ENCODE measurements around the gene SH3BP4. TPM values are rescaled to one million over a fixed set of nuclear protein-coding genes. Genes with fewer than 3 reads are reported as not detected.

The SH3BP4 gene
- total RNA-seq, 1 experiment from 2014 or later, result 19.9 TPM

DNA sequence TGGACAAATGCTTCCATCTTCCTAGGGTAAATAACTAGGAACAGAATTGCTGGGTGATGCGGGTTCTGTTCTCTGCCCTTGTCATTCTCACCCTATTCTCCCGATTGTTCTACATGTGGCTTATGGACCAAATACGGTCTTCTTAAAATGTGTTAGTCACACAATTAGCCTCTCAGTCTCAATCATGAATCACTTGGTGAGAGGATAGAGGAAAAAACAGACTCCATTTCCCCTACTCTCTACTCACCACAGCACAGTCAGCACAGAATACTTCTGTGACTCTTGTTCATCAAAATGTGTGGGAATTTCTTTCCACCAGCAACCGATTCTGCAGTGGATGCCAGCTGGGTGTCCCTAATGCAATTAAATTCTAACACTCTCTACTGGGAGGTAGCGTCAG is 125.2 kb downstream of the SH3BP4 start:
- Histone ChIP-seq H3K27ac (ENCODE audit: low read depth, low read length, poor library complexity, severe bottlenecking) (no peak overlapping the region), H3K27me3 (replicated peaks; ENCODE audit: insufficient read depth, low read depth, low read length, poor library complexity) (no peaks in the 10 kb centered on the region), H3K9me3 (ENCODE audit: low read depth, low read length, poor library complexity, severe bottlenecking) (no peaks in the 10 kb centered on the region), H3K36me3 (ENCODE audit: insufficient read depth, low read length, poor library complexity, severe bottlenecking) (no peaks in the 10 kb centered on the region), H3K4me1 (ENCODE audit: insufficient read depth, low read length, poor library complexity, severe bottlenecking) (no peaks in the 10 kb centered on the region), H3K4me3 (ENCODE audit: low read depth, low read length, poor library complexity, severe bottlenecking) (no peak overlapping the region)
- no peak for TF ChIP-seq EZH2 (IDR thresholded peaks at IDR 0.05; ENCODE audit: borderline replicate concordance, low read depth, low read length, poor library complexity, severe bottlenecking)
- TF ChIP-seq, protein P1, sequence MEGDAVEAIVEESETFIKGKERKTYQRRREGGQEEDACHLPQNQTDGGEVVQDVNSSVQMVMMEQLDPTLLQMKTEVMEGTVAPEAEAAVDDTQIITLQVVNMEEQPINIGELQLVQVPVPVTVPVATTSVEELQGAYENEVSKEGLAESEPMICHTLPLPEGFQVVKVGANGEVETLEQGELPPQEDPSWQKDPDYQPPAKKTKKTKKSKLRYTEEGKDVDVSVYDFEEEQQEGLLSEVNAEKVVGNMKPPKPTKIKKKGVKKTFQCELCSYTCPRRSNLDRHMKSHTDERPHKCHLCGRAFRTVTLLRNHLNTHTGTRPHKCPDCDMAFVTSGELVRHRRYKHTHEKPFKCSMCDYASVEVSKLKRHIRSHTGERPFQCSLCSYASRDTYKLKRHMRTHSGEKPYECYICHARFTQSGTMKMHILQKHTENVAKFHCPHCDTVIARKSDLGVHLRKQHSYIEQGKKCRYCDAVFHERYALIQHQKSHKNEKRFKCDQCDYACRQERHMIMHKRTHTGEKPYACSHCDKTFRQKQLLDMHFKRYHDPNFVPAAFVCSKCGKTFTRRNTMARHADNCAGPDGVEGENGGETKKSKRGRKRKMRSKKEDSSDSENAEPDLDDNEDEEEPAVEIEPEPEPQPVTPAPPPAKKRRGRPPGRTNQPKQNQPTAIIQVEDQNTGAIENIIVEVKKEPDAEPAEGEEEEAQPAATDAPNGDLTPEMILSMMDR (conservative IDR thresholded peaks at IDR 0.05; ENCODE audit: low read depth, low read length), result no peak
- no TSS peak for BruUV-seq (replicated peaks)
- no peak for DNase-seq (ENCODE audit: low spot score)
- intact Hi-C loops (cut with micrococcal nuclease; ENCODE audit: unreplicated experiment), result no loop called here
- ChIA-PET POLR2A (ENCODE audit: low non-redundant PET) (no interaction called here), CTCF (no interaction called here)

DNA sequence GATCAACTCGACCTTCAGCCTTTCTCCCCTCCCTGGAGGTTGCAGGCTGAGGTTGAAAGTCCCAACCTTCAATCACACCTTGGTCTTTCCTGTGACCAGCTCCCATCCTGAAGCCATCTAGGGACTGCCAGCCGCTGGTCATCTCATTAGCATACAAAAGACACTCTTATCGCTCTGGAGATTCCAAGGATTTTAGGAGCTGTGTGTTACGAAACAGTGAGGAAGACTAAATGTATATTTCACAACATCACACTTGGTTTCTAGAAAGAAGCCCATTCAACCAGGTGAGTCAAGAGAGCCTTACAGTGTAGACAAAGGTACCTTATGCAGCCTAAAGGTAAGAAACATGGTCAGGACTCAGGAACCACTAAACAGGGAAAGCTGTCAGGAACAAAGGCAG is 126.4 kb downstream of the SH3BP4 start:
- ChIA-PET CTCF (no interaction called here), POLR2A (ENCODE audit: low non-redundant PET) (no interaction called here)
- no peaks in the 10 kb centered on the region for H3K9me3 ChIP-seq (ENCODE audit: low read depth, low read length, poor library complexity, severe bottlenecking)
- H3K36me3 ChIP-seq (ENCODE audit: insufficient read depth, low read length, poor library complexity, severe bottlenecking), result no peaks in the 10 kb centered on the region
- no peak for TF ChIP-seq EZH2 (IDR thresholded peaks at IDR 0.05; ENCODE audit: borderline replicate concordance, low read depth, low read length, poor library complexity, severe bottlenecking)
- TF ChIP-seq, protein P1 (conservative IDR thresholded peaks at IDR 0.05; ENCODE audit: low read depth, low read length), result no peak
- H3K4me1 ChIP-seq (ENCODE audit: insufficient read depth, low read length, poor library complexity, severe bottlenecking), result no peaks in the 10 kb centered on the region
- H3K27ac ChIP-seq (ENCODE audit: low read depth, low read length, poor library complexity, severe bottlenecking), result no peak overlapping the region
- no peak overlapping the region for H3K4me3 ChIP-seq (ENCODE audit: low read depth, low read length, poor library complexity, severe bottlenecking)
- intact Hi-C loops (cut with micrococcal nuclease; ENCODE audit: unreplicated experiment), result no loop called here
- no TSS peak for BruUV-seq (replicated peaks)
- no peak for DNase-seq (ENCODE audit: low spot score)
- H3K27me3 ChIP-seq (replicated peaks; ENCODE audit: insufficient read depth, low read depth, low read length, poor library complexity), result no peaks in the 10 kb centered on the region

DNA sequence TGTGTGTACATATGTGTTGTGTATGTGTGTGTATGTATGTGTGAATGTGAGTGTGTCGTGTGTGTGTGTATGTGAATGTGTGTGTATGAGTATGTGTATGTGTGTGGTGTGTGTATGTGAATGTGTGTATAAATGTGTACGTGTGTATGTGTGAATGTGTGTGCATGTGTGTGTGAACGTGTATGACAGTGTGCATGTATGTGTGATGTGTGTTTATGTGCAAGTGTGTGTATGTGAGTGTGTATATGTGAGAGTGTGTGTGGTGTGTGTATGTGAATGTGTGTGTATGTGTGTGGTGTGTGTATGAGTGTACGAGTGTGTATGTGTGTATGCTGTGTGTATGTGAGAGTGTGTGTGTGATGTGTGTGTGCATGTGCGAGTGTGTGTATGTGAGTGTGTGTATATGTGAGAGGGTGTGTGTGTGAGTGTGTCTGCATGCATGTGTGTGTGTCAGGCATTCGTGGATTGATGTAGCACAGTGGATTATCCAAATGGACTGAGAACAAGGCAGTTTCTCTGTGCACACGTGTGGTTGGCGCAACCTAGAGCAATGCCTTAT is 127.2 kb downstream of the SH3BP4 start:
- TF ChIP-seq EZH2 (IDR thresholded peaks at IDR 0.05; ENCODE audit: borderline replicate concordance, low read depth, low read length, poor library complexity, severe bottlenecking), result no peak
- TF ChIP-seq, protein P1 (conservative IDR thresholded peaks at IDR 0.05; ENCODE audit: low read depth, low read length), result no peak
- H3K4me3 ChIP-seq (ENCODE audit: low read depth, low read length, poor library complexity, severe bottlenecking), result no peak overlapping the region
- no peaks in the 10 kb centered on the region for H3K4me1 ChIP-seq (ENCODE audit: insufficient read depth, low read length, poor library complexity, severe bottlenecking)
- no peaks in the 10 kb centered on the region for H3K27me3 ChIP-seq (replicated peaks; ENCODE audit: insufficient read depth, low read depth, low read length, poor library complexity)
- no peak overlapping the region for H3K27ac ChIP-seq (ENCODE audit: low read depth, low read length, poor library complexity, severe bottlenecking)
- CTCF ChIA-PET, result no interaction called here
- DNase-seq (ENCODE audit: low spot score), result no peak
- H3K36me3 ChIP-seq (ENCODE audit: insufficient read depth, low read length, poor library complexity, severe bottlenecking), result no peaks in the 10 kb centered on the region
- intact Hi-C loops (cut with micrococcal nuclease; ENCODE audit: unreplicated experiment), result no loop called here
- BruUV-seq (replicated peaks), result no TSS peak
- POLR2A ChIA-PET (ENCODE audit: low non-redundant PET), result no interaction called here
- H3K9me3 ChIP-seq (ENCODE audit: low read depth, low read length, poor library complexity, severe bottlenecking), result no peaks in the 10 kb centered on the region
